Eye (tissue), 1 donor: ENCODE measurements around the gene DEDD2.

Source experiments
- DNase-seq: peaks from one replicate; pipeline ENCODE4 v3.0.0-alpha.2; 2015

Gene DEDD2

GRCh38 chr19:42248270-42249148, 31.0 kb upstream of the DEDD2 start:
- DNase-seq: no peak

GRCh38 chr19:42247640-42248199, 30.2 kb upstream of the DEDD2 start:
- DNase-seq: no peak

GRCh38 chr19:42246922-42247639, 29.6 kb upstream of the DEDD2 start:
- peak; percentile 12 for DNase-seq

GRCh38 chr19:42246143-42246921, 28.9 kb upstream of the DEDD2 start:
- peak; percentile 71 for DNase-seq

- DNase-seq: no peak
Observed at GRCh38 chr19:42245231-42245630, 27.8 kb upstream of the DEDD2 start.

GRCh38 chr19:42244347-42245220, 27.1 kb upstream of the DEDD2 start:
- DNase-seq: peak; percentile 97

- DNase-seq: peak; percentile 99
Observed at GRCh38 chr19:42242512-42243409, 25.3 kb upstream of the DEDD2 start, which contains the start of gene GSK3A. Gene GSK3A, minus strand, starts transcription at chr19:42242602. Its CDS starts 137 bp downstream, at chr19:42242465.

- peak; percentile 29 for DNase-seq
Observed at GRCh38 chr19:42242069-42242511, 24.6 kb upstream of the DEDD2 start.

- no peak for DNase-seq
Observed at GRCh38 chr19:42241279-42241678, 23.8 kb upstream of the DEDD2 start.

- no peak for DNase-seq
Observed at GRCh38 chr19:42239544-42240220, 22.2 kb upstream of the DEDD2 start.

GRCh38 chr19:42235181-42235580, 17.7 kb upstream of the DEDD2 start:
- no peak for DNase-seq

- no peak for DNase-seq
Observed at GRCh38 chr19:42234364-42234763, 16.9 kb upstream of the DEDD2 start.

- no peak for DNase-seq
Observed at GRCh38 chr19:42233678-42234292, 16.3 kb upstream of the DEDD2 start.

- DNase-seq: no peak
Observed at GRCh38 chr19:42233106-42233505, 15.6 kb upstream of the DEDD2 start.

- no peak for DNase-seq
Observed at GRCh38 chr19:42232435-42232834, 15.0 kb upstream of the DEDD2 start.

GRCh38 chr19:42230571-42230970, 13.1 kb upstream of the DEDD2 start:
- no peak for DNase-seq

GRCh38 chr19:42229855-42230351, 12.4 kb upstream of the DEDD2 start:
- peak; percentile 26 for DNase-seq

- no peak for DNase-seq
Observed at GRCh38 chr19:42229301-42229854, 11.9 kb upstream of the DEDD2 start.

- DNase-seq: no peak
Observed at GRCh38 chr19:42228641-42229040, 11.2 kb upstream of the DEDD2 start.
